ENCODE results near the gene LRP1B.
"Not testable (repeated sequence)": the region's sequence is repeated elsewhere in the genome, so short reads cannot be mapped to it uniquely, and the experiment has no call there.

Gene LRP1B

DNA sequence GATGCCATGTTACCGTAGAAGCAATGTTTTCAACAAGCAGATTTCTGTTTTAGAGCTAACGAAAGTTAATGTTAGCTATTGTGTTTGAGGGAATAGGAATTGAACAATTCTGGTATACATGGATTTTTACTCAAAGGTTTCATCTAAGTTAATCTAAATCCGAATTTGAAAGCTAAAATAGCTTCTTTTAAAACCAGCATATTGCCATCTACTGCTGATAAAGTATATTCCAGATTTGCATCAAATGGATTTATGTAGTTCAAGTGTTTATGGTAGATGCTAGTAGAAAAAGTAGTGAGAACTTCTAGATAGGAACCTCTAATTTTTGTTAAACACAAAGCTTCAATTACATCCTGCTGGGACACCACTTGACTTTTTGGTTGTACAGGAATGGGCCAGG lies 1781.1 kb downstream of the LRP1B start:
- Histone ChIP-seq H3K27ac (ENCODE audit: low read depth in 2 of 2, low read length in 2 of 2) (no peak overlapping the region), H3K9ac (ENCODE audit: low read depth in 1 of 2, low read length in 2 of 2) (no peak overlapping the region), H3K27me3 (ENCODE audit: control insufficient read depth in 2 of 2, insufficient read depth in 2 of 2, low read length in 2 of 2) (no peaks in the 10 kb centered on the region), H3K9me3 (ENCODE audit: control insufficient read depth in 2 of 2, low read length in 2 of 2) (no peaks in the 10 kb centered on the region), H3K36me3 (ENCODE audit: control insufficient read depth in 2 of 2, insufficient read depth in 2 of 2, low read length in 2 of 2) (no peaks in the 10 kb centered on the region), H3K4me3 (ENCODE audit: low read length in 2 of 2) (no peak overlapping the region), H3K4me1 (ENCODE audit: control insufficient read depth in 2 of 2, insufficient read depth in 2 of 2, low read length in 2 of 2) (no peaks in the 10 kb centered on the region)

- Histone ChIP-seq H3K36me3 (ENCODE audit: control insufficient read depth in 2 of 2, insufficient read depth in 2 of 2, low read length in 2 of 2) (no peaks in the 10 kb centered on the region), H3K9me3 (ENCODE audit: control insufficient read depth in 2 of 2, low read length in 2 of 2) (no peaks in the 10 kb centered on the region), H3K27ac (ENCODE audit: low read depth in 2 of 2, low read length in 2 of 2) (no peak overlapping the region), H3K4me1 (ENCODE audit: control insufficient read depth in 2 of 2, insufficient read depth in 2 of 2, low read length in 2 of 2) (no peaks in the 10 kb centered on the region), H3K9ac (ENCODE audit: low read depth in 1 of 2, low read length in 2 of 2) (no peak overlapping the region), H3K4me3 (ENCODE audit: low read length in 2 of 2) (no peak overlapping the region), H3K27me3 (ENCODE audit: control insufficient read depth in 2 of 2, insufficient read depth in 2 of 2, low read length in 2 of 2) (no peaks in the 10 kb centered on the region)
These were observed 1782.0 kb downstream of the LRP1B start for GRCh38 chr2:140348826-140349225.

DNA sequence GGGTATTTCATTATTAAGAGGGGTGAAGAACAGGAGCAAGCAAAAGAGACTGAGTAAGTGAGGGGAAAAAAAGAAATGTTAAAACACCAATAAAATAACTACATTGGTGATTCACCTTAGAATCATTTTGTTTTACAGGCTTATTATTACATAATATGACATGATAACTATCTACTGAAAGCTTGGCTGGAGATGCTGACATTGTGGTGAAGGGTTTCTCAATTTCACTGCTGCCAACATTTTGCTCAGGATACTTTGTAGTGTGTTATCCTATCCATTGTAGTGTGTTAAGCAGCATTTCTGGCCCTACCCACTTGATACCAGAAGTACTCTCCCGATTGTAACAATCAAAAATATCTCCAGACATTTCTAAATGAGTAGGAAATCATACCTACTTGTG lies 1786.0 kb downstream of the LRP1B start:
- H3K4me3 ChIP-seq (ENCODE audit: low read length in 2 of 2), result no peak overlapping the region
- H3K27ac ChIP-seq (ENCODE audit: low read depth in 2 of 2, low read length in 2 of 2), result no peak overlapping the region
- H3K27me3 ChIP-seq (ENCODE audit: control insufficient read depth in 2 of 2, insufficient read depth in 2 of 2, low read length in 2 of 2), result no peaks in the 10 kb centered on the region
- H3K9me3 ChIP-seq (ENCODE audit: control insufficient read depth in 2 of 2, low read length in 2 of 2), result no peaks in the 10 kb centered on the region
- H3K36me3 ChIP-seq (ENCODE audit: control insufficient read depth in 2 of 2, insufficient read depth in 2 of 2, low read length in 2 of 2), result no peaks in the 10 kb centered on the region
- H3K4me1 ChIP-seq (ENCODE audit: control insufficient read depth in 2 of 2, insufficient read depth in 2 of 2, low read length in 2 of 2), result no peaks in the 10 kb centered on the region
- H3K9ac ChIP-seq (ENCODE audit: low read depth in 1 of 2, low read length in 2 of 2), result no peak overlapping the region

DNA sequence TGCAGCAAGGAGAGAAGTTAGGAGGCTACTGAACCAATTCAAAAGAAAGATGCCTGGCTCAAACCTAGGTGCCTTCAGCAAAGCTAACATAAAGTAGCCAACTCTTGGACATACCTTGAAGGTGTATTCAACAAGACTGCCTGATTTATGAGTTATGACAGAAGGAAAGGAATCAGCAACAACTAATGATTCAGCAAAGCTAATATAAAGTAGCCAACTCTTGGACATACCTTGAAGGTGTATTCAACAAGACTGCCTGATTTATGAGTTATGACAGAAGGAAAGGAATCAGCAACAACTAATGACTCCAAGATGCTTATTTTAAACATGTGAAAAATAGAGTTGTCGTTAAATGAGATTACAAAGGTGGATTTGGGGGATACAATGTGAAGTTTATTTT lies 1786.5 kb downstream of the LRP1B start:
- H3K4me1 ChIP-seq (ENCODE audit: control insufficient read depth in 2 of 2, insufficient read depth in 2 of 2, low read length in 2 of 2); H3K9me3 ChIP-seq (ENCODE audit: control insufficient read depth in 2 of 2, low read length in 2 of 2); H3K27me3 ChIP-seq (ENCODE audit: control insufficient read depth in 2 of 2, insufficient read depth in 2 of 2, low read length in 2 of 2); H3K36me3 ChIP-seq (ENCODE audit: control insufficient read depth in 2 of 2, insufficient read depth in 2 of 2, low read length in 2 of 2); H3K4me3 ChIP-seq (ENCODE audit: low read length in 2 of 2); H3K9ac ChIP-seq (ENCODE audit: low read depth in 1 of 2, low read length in 2 of 2); H3K27ac ChIP-seq (ENCODE audit: low read depth in 2 of 2, low read length in 2 of 2): not testable (repeated sequence)

GRCh38 chr2:140338795-140339194 lies 1792.0 kb downstream of the LRP1B start:
- H3K9ac ChIP-seq (ENCODE audit: low read depth in 1 of 2, low read length in 2 of 2), result no peak overlapping the region
- H3K36me3 ChIP-seq (ENCODE audit: control insufficient read depth in 2 of 2, insufficient read depth in 2 of 2, low read length in 2 of 2), result no peaks in the 10 kb centered on the region
- H3K27me3 ChIP-seq (ENCODE audit: control insufficient read depth in 2 of 2, insufficient read depth in 2 of 2, low read length in 2 of 2), result no peaks in the 10 kb centered on the region
- H3K9me3 ChIP-seq (ENCODE audit: control insufficient read depth in 2 of 2, low read length in 2 of 2), result no peaks in the 10 kb centered on the region
- H3K4me3 ChIP-seq (ENCODE audit: low read length in 2 of 2), result no peak overlapping the region
- no peaks in the 10 kb centered on the region for H3K4me1 ChIP-seq (ENCODE audit: control insufficient read depth in 2 of 2, insufficient read depth in 2 of 2, low read length in 2 of 2)
- H3K27ac ChIP-seq (ENCODE audit: low read depth in 2 of 2, low read length in 2 of 2), result no peak overlapping the region

DNA sequence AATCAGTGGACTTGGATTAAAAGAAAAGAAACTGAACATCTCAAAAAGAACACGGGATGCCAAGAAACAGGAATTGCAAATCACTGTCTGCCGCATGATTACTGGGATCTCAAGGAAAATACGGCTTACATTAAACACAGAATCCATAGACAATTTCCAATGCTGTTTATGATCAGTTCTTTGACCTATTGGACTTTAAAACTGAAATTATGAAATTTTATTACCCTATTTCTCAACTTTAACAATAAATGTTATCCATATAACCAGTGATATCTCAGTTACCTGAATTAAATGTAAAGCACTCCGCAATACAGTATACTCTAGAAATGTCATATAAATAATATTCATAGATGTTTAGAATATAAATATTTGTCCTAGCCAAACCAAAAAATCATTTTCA lies 1793.8 kb downstream of the LRP1B start:
- no peaks in the 10 kb centered on the region for H3K36me3 ChIP-seq (ENCODE audit: control insufficient read depth in 2 of 2, insufficient read depth in 2 of 2, low read length in 2 of 2)
- no peaks in the 10 kb centered on the region for H3K27me3 ChIP-seq (ENCODE audit: control insufficient read depth in 2 of 2, insufficient read depth in 2 of 2, low read length in 2 of 2)
- no peaks in the 10 kb centered on the region for H3K4me1 ChIP-seq (ENCODE audit: control insufficient read depth in 2 of 2, insufficient read depth in 2 of 2, low read length in 2 of 2)
- H3K9ac ChIP-seq (ENCODE audit: low read depth in 1 of 2, low read length in 2 of 2), result no peak overlapping the region
- H3K27ac ChIP-seq (ENCODE audit: low read depth in 2 of 2, low read length in 2 of 2), result no peak overlapping the region
- no peak overlapping the region for H3K4me3 ChIP-seq (ENCODE audit: low read length in 2 of 2)
- H3K9me3 ChIP-seq (ENCODE audit: control insufficient read depth in 2 of 2, low read length in 2 of 2), result no peaks in the 10 kb centered on the region

DNA sequence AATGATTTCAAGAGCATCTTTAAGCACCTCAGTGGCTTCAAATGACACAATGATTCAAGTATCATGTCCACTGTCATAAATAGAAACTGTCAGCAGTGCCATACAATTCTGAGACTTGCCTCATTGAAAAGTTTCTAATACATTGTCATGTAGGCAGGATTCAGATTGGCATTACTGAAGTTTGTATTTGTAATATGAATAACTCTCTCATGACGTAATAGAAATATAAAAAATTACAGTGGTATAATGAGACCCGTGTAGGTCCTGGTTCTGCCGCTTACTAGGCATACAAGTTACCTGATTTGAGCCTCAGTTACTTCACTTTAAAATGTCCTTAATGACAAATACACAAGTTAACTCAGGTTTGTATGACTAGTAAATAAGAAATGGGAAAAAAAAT lies 1814.5 kb downstream of the LRP1B start:
- no peaks in the 10 kb centered on the region for H3K36me3 ChIP-seq (ENCODE audit: control insufficient read depth in 2 of 2, insufficient read depth in 2 of 2, low read length in 2 of 2)
- H3K9me3 ChIP-seq (ENCODE audit: control insufficient read depth in 2 of 2, low read length in 2 of 2), result no peaks in the 10 kb centered on the region
- no peaks in the 10 kb centered on the region for H3K27me3 ChIP-seq (ENCODE audit: control insufficient read depth in 2 of 2, insufficient read depth in 2 of 2, low read length in 2 of 2)
- no peak overlapping the region for H3K9ac ChIP-seq (ENCODE audit: low read depth in 1 of 2, low read length in 2 of 2)
- H3K27ac ChIP-seq (ENCODE audit: low read depth in 2 of 2, low read length in 2 of 2), result no peak overlapping the region
- H3K4me3 ChIP-seq (ENCODE audit: low read length in 2 of 2), result no peak overlapping the region
- no peaks in the 10 kb centered on the region for H3K4me1 ChIP-seq (ENCODE audit: control insufficient read depth in 2 of 2, insufficient read depth in 2 of 2, low read length in 2 of 2)

- no peak overlapping the region for H3K27ac ChIP-seq (ENCODE audit: low read depth in 2 of 2, low read length in 2 of 2)
- H3K9me3 ChIP-seq (ENCODE audit: control insufficient read depth in 2 of 2, low read length in 2 of 2), result no peaks in the 10 kb centered on the region
- H3K9ac ChIP-seq (ENCODE audit: low read depth in 1 of 2, low read length in 2 of 2), result no peak overlapping the region
- H3K36me3 ChIP-seq (ENCODE audit: control insufficient read depth in 2 of 2, insufficient read depth in 2 of 2, low read length in 2 of 2), result no peaks in the 10 kb centered on the region
- H3K4me1 ChIP-seq (ENCODE audit: control insufficient read depth in 2 of 2, insufficient read depth in 2 of 2, low read length in 2 of 2), result no peaks in the 10 kb centered on the region
- H3K4me3 ChIP-seq (ENCODE audit: low read length in 2 of 2), result no peak overlapping the region
- no peaks in the 10 kb centered on the region for H3K27me3 ChIP-seq (ENCODE audit: control insufficient read depth in 2 of 2, insufficient read depth in 2 of 2, low read length in 2 of 2)
These were observed 1818.9 kb downstream of the LRP1B start for GRCh38 chr2:140311905-140312304.

DNA sequence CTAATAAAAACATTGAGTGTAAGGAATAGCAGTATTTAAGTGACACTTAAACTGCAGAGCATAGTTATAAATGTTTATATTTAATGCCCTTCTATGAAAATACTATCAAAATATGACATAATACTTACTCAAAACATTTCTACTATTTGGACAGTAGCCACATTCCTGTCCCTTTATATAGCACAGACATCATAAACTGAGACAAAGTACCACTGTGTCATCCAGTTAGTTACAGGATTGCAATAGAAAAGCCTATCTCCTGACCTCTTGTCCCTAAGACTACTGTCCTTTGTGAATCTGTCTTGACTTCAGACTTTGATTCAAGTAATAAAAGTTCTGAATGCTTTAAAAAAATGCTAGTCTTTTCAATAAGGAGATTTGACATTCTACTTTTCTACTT lies 1822.1 kb downstream of the LRP1B start:
- Histone ChIP-seq H3K27me3 (ENCODE audit: control insufficient read depth in 2 of 2, insufficient read depth in 2 of 2, low read length in 2 of 2) (no peaks in the 10 kb centered on the region), H3K27ac (ENCODE audit: low read depth in 2 of 2, low read length in 2 of 2) (no peak overlapping the region), H3K9ac (ENCODE audit: low read depth in 1 of 2, low read length in 2 of 2) (no peak overlapping the region), H3K36me3 (ENCODE audit: control insufficient read depth in 2 of 2, insufficient read depth in 2 of 2, low read length in 2 of 2) (no peaks in the 10 kb centered on the region), H3K4me1 (ENCODE audit: control insufficient read depth in 2 of 2, insufficient read depth in 2 of 2, low read length in 2 of 2) (no peaks in the 10 kb centered on the region), H3K4me3 (ENCODE audit: low read length in 2 of 2) (no peak overlapping the region), H3K9me3 (ENCODE audit: control insufficient read depth in 2 of 2, low read length in 2 of 2) (no peaks in the 10 kb centered on the region)

GRCh38 chr2:140307532-140307931 lies 1823.3 kb downstream of the LRP1B start:
- no peaks in the 10 kb centered on the region for H3K27me3 ChIP-seq (ENCODE audit: control insufficient read depth in 2 of 2, insufficient read depth in 2 of 2, low read length in 2 of 2)
- H3K36me3 ChIP-seq (ENCODE audit: control insufficient read depth in 2 of 2, insufficient read depth in 2 of 2, low read length in 2 of 2), result no peaks in the 10 kb centered on the region
- H3K4me1 ChIP-seq (ENCODE audit: control insufficient read depth in 2 of 2, insufficient read depth in 2 of 2, low read length in 2 of 2), result no peaks in the 10 kb centered on the region
- H3K9ac ChIP-seq (ENCODE audit: low read depth in 1 of 2, low read length in 2 of 2), result no peak overlapping the region
- no peak overlapping the region for H3K4me3 ChIP-seq (ENCODE audit: low read length in 2 of 2)
- H3K9me3 ChIP-seq (ENCODE audit: control insufficient read depth in 2 of 2, low read length in 2 of 2), result no peaks in the 10 kb centered on the region
- H3K27ac ChIP-seq (ENCODE audit: low read depth in 2 of 2, low read length in 2 of 2), result no peak overlapping the region

GRCh38 chr2:140295767-140296166 lies 1835.0 kb downstream of the LRP1B start:
- Histone ChIP-seq H3K36me3 (ENCODE audit: control insufficient read depth in 2 of 2, insufficient read depth in 2 of 2, low read length in 2 of 2) (no peaks in the 10 kb centered on the region), H3K4me1 (ENCODE audit: control insufficient read depth in 2 of 2, insufficient read depth in 2 of 2, low read length in 2 of 2) (no peaks in the 10 kb centered on the region), H3K9me3 (ENCODE audit: control insufficient read depth in 2 of 2, low read length in 2 of 2) (no peaks in the 10 kb centered on the region), H3K27me3 (ENCODE audit: control insufficient read depth in 2 of 2, insufficient read depth in 2 of 2, low read length in 2 of 2) (no peaks in the 10 kb centered on the region), H3K4me3 (ENCODE audit: low read length in 2 of 2) (no peak overlapping the region), H3K9ac (ENCODE audit: low read depth in 1 of 2, low read length in 2 of 2) (no peak overlapping the region), H3K27ac (ENCODE audit: low read depth in 2 of 2, low read length in 2 of 2) (no peak overlapping the region)

All from mucosa of rectum (tissue), 2 donors.